GM12878 (cell line): Measurements from ENCODE around the gene METTL18.

ENCODE experiments used
- BMI1 ChIP-seq: fragments of 450-650 bp; IDR thresholded peaks from 2 replicates; pipeline ENCODE4 v1.6.1; 2016; ENCODE audit warnings: mild to moderate bottlenecking, moderate library complexity, borderline replicate concordance
- CHD1 ChIP-seq: IDR thresholded peaks from 2 replicates; pipeline ENCODE4 v1.6.1; 2012; ENCODE audit warnings: low read depth, low read length, improper control_type of control experiment
- ETV6 ChIP-seq, 2 experiments: fragments of 450-650 bp in 1 of 2; IDR thresholded peaks in 1 of 2; conservative IDR thresholded peaks in 1 of 2; 2 replicates each; pipeline ENCODE4 v1.6.1; 2014; ENCODE audit warnings: antibody characterized with exemption in 1 of 2, borderline replicate concordance in 1 of 2, low read depth in 1 of 2, mild to moderate bottlenecking in 1 of 2, moderate library complexity in 1 of 2
- EZH2 ChIP-seq: IDR thresholded peaks from 2 replicates; pipeline ENCODE4 v1.6.1; 2012; ENCODE audit warnings: low read depth, mild to moderate bottlenecking, control low read depth, inconsistent platforms, low read length, borderline replicate concordance; ENCODE audit not compliant: control insufficient read depth
- FOXM1 ChIP-seq: IDR thresholded peaks from 2 replicates; pipeline ENCODE4 v1.6.1; 2012; ENCODE audit warnings: low read depth, mild to moderate bottlenecking, inconsistent platforms, low read length, moderate library complexity
- GABPA ChIP-seq: IDR thresholded peaks from 2 replicates; pipeline ENCODE4 v1.6.1; 2014; ENCODE audit warnings: antibody characterized with exemption, low read depth, mild to moderate bottlenecking, inconsistent platforms
- MEF2A ChIP-seq: IDR thresholded peaks from 2 replicates; pipeline ENCODE4 v1.6.1; 2011; ENCODE audit warnings: low read depth, mild to moderate bottlenecking, low read length, moderate library complexity; ENCODE audit not compliant: insufficient read depth
- PAX5 ChIP-seq: IDR thresholded peaks from 2 replicates; pipeline ENCODE4 v1.6.1; 2011; ENCODE audit warnings: low read depth, low read length, borderline replicate concordance
- PML ChIP-seq: IDR thresholded peaks from 2 replicates; pipeline ENCODE4 v1.6.1; 2012; ENCODE audit warnings: low read length, inconsistent platforms
- RCOR1 ChIP-seq: conservative IDR thresholded peaks from 2 replicates; pipeline ENCODE4 v1.6.1; 2012; ENCODE audit warnings: low read depth, low read length, improper control_type of control experiment
- TARDBP ChIP-seq: IDR thresholded peaks from 2 replicates; pipeline ENCODE4 v1.6.1; 2016; ENCODE audit warnings: borderline replicate concordance

GRCh38 chr1:169753549-169753948 is 41.2 kb downstream of the METTL18 start:
- TF ChIP-seq MEF2A (no peak), CHD1 (no peak), EZH2 (no peak), FOXM1 (no peak), GABPA (no peak), PAX5 (no peak), RCOR1 (no peak), TARDBP (no peak), ETV6 (conservative IDR thresholded peaks at IDR 0.05 in 1 of 2, IDR thresholded peaks at IDR 0.05 in 1 of 2; ENCODE audit: borderline replicate concordance in 1 of 2, low read depth in 1 of 2) (no peak), BMI1 (no peak), PML (no peak)
